Upper lobe of left lung (tissue), 6 donors: ENCODE measurements around the gene DMD. TPM values are rescaled to one million over a fixed set of nuclear protein-coding genes. Genes with fewer than 3 reads are reported as not detected.

Experiments
- ATAC-seq, 2 donors: fragments of 200-7000 bp; cut with Tn5 transposase; one replicate each; pipeline ENCODE4 v1.9.1; 2022; ENCODE audit warnings: mild to moderate bottlenecking in 2 of 2, moderate library complexity in 2 of 2; ENCODE audit not compliant: low FRiP score in 2 of 2
- DNase-seq, 2 donors: peaks; one replicate each; pipeline ENCODE4 v3.0.0-alpha.2; 2019 to 2020
- H3K27ac ChIP-seq, 4 donors: fragments of 200-600 bp; sonication (generic); one replicate each; pipeline ENCODE4 v1.5.1; 2016 to 2019
- H3K27me3 ChIP-seq, 4 donors: fragments of 200-600 bp; sonication (generic); one replicate each; pipeline ENCODE4 v1.5.1; 2017 to 2019
- H3K36me3 ChIP-seq, 4 donors: fragments of 200-600 bp; sonication (generic); one replicate each; pipeline ENCODE4 v1.5.1; 2016 to 2019
- H3K4me1 ChIP-seq, 4 donors: fragments of 200-600 bp; sonication (generic); one replicate each; pipeline ENCODE4 v1.5.1; 2018 to 2019
- H3K4me3 ChIP-seq, 4 donors: fragments of 200-600 bp; sonication (generic); one replicate each; pipeline ENCODE4 v1.5.1; 2017 to 2019; ENCODE audit warnings: mild to moderate bottlenecking in 2 of 4, moderate library complexity in 1 of 4
- H3K9me3 ChIP-seq, 4 donors: fragments of 200-600 bp; sonication (generic); one replicate each; pipeline ENCODE4 v1.5.1; 2018 to 2019
- EP300 ChIP-seq, 4 donors: sonication (generic); formaldehyde crosslinking; IDR thresholded peaks; one replicate each; pipeline ENCODE4 v1.5.1; 2017; ENCODE audit warnings: antibody characterized with exemption in 4 of 4, control low read depth in 2 of 4
- POLR2A ChIP-seq, 4 donors: fragments of 450-650 bp; IDR thresholded peaks; one replicate each; pipeline ENCODE4 v1.5.1; 2016 to 2017; ENCODE audit warnings: antibody characterized with exemption in 4 of 4, mild to moderate bottlenecking in 2 of 4
- POLR2AphosphoS5 ChIP-seq, 2 donors: sonication (generic); formaldehyde crosslinking; IDR thresholded peaks; one replicate each; pipeline ENCODE4 v1.5.1; 2017; ENCODE audit warnings: antibody characterized with exemption in 2 of 2
- WGBS, 2 donors: methylation state at CpG; one replicate each; pipeline ENCODE4 v1.1.5; 2017 to 2018; 5-methylcytosine and 5-hydroxymethylcytosine counted together
- total RNA-seq, 6 donors: library from RNA; depleted of rRNA in 4 of 6; stranded (reverse); fragments of >200 nt in 4 of 6; gene quantifications; one replicate each; pipeline versions ENCODE4 v1.1.0 to v1.2.1, GENCODE V29; 2016 to 2021
- TF ChIP-seq, protein P1 (sequence below), 6 experiments: fragments of 450-650 bp in 4 of 6; fragments of 200-600 bp in 2 of 6; sonication (generic) in 2 of 6; IDR thresholded peaks; one replicate each; pipeline ENCODE4 v1.5.1; 2016 to 2019; ENCODE audit warnings: antibody characterized with exemption in 6 of 6
- donor health status: DM: no; HTN: no; CAD: no; lungs with moderate emphysema.
- donor health status: DM: no; HTN: yes; CAD: no; lungs with severe emphysema.

DMD gene
- total RNA-seq, 6 donors from 2014 or later = 12.5 to 37.0 (median 24.0) TPM

DNA sequence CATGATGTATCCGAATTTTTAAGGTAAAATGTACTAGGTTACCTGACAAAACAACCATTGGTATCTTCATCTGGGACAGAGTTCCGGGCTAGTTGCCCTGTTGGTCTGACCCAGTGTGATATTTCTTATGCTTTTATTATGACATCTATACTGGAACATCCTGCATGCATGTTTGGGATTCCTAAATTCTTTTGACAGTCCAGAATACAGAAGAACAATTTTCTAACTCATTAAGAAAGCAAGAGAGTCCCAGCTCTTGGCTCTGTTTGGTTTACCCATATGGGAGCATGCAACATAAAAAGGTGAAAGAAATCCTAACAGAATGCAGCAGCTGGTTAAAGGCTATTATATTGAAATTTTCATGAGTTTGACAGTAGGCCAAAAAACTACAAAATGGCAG lies 1891.8 kb downstream of the DMD start:
- H3K4me3 ChIP-seq = no peak overlapping the region
- no peaks in the 10 kb centered on the region for H3K27me3 ChIP-seq
- H3K36me3 ChIP-seq = no peaks in the 10 kb centered on the region
- no peak for ATAC-seq
- no peak for DNase-seq
- no peaks in the 10 kb centered on the region for H3K9me3 ChIP-seq
- TF ChIP-seq, protein P1, sequence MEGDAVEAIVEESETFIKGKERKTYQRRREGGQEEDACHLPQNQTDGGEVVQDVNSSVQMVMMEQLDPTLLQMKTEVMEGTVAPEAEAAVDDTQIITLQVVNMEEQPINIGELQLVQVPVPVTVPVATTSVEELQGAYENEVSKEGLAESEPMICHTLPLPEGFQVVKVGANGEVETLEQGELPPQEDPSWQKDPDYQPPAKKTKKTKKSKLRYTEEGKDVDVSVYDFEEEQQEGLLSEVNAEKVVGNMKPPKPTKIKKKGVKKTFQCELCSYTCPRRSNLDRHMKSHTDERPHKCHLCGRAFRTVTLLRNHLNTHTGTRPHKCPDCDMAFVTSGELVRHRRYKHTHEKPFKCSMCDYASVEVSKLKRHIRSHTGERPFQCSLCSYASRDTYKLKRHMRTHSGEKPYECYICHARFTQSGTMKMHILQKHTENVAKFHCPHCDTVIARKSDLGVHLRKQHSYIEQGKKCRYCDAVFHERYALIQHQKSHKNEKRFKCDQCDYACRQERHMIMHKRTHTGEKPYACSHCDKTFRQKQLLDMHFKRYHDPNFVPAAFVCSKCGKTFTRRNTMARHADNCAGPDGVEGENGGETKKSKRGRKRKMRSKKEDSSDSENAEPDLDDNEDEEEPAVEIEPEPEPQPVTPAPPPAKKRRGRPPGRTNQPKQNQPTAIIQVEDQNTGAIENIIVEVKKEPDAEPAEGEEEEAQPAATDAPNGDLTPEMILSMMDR (IDR thresholded peaks at IDR 0.05) = no peak
- TF ChIP-seq POLR2A (IDR thresholded peaks at IDR 0.05) = no peak
- no peak for TF ChIP-seq POLR2AphosphoS5 (IDR thresholded peaks at IDR 0.05)
- no peak for TF ChIP-seq EP300 (IDR thresholded peaks at IDR 0.05)
- WGBS, 2 donors = 61 to 72% methylated on average over 2 of the region's 2 CpGs
- no peak overlapping the region for H3K27ac ChIP-seq
- H3K4me1 ChIP-seq = no peaks in the 10 kb centered on the region

DNA sequence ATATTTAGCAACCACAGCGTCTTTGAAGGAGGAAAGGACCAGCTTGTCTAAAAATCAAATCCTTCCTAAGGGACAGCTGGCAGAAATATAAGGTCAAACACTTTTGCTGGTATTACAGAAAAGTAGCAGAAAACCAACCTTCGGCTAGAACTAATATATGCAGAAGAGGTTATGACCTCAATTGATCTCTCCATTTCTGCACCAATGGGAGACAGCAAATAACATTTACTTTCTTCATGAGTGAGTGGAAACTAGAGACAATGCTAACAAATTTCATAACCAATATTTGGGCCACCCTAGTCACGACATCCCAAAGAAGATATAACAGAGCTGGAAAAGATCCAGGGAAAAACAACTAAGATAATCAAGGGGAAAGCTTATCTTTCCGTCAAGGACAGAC lies 1892.5 kb downstream of the DMD start:
- TF ChIP-seq POLR2AphosphoS5 (IDR thresholded peaks at IDR 0.05) = no peak
- TF ChIP-seq, protein P1 (IDR thresholded peaks at IDR 0.05) = no peak
- no peak for TF ChIP-seq EP300 (IDR thresholded peaks at IDR 0.05)
- TF ChIP-seq POLR2A (IDR thresholded peaks at IDR 0.05) = no peak
- ATAC-seq (no peak), DNase-seq (no peak)
- no peaks in the 10 kb centered on the region for H3K27me3 ChIP-seq
- no peaks in the 10 kb centered on the region for H3K36me3 ChIP-seq
- H3K4me3 ChIP-seq = no peak overlapping the region
- H3K4me1 ChIP-seq = no peaks in the 10 kb centered on the region
- WGBS, 2 donors = 69 to 70% methylated on average over 4 of the region's 4 CpGs
- H3K9me3 ChIP-seq = no peaks in the 10 kb centered on the region
- H3K27ac ChIP-seq = no peak overlapping the region

DNA sequence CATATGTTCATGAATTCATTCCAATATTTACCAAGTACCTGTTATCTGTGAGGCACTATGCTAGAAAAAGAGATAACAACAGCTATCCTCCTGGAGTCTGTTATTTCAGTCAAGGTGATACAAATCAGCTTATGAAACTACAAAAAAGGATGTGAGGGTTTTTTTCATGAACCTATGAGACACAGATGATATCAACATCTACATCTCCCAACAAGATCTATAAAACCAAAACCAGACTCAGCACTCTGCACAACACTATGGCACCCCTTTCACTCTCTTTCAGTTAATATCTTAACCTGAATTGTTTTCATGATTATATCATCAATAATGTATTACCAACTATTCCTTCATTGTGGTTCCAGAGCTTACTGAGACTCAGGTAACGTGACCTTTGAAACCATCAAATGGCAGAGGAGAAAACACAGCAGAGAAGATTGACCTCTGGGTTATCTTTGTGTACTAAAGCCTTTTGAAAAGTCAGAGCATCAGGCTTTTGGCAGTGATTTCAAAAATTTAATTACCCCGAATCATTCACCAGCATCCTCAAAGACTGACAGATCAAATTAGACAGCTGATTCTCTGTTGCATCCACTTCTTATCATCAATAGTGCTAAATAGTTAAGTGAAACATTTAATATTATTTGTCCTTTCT lies 1894.9 kb downstream of the DMD start:
- no peak for DNase-seq
- Histone ChIP-seq H3K36me3 (no peaks in the 10 kb centered on the region), H3K4me3 (no peak overlapping the region), H3K27ac (no peak overlapping the region), H3K9me3 (no peaks in the 10 kb centered on the region), H3K4me1 (no peaks in the 10 kb centered on the region), H3K27me3 (no peaks in the 10 kb centered on the region)
- TF ChIP-seq POLR2A (IDR thresholded peaks at IDR 0.05) (no peak), POLR2AphosphoS5 (IDR thresholded peaks at IDR 0.05) (no peak), EP300 (IDR thresholded peaks at IDR 0.05) (no peak)
- TF ChIP-seq, protein P1 (IDR thresholded peaks at IDR 0.05) = no peak
- no peak for ATAC-seq
- WGBS, 2 donors = 75 to 78% methylated on average over 2 of the region's 2 CpGs

DNA sequence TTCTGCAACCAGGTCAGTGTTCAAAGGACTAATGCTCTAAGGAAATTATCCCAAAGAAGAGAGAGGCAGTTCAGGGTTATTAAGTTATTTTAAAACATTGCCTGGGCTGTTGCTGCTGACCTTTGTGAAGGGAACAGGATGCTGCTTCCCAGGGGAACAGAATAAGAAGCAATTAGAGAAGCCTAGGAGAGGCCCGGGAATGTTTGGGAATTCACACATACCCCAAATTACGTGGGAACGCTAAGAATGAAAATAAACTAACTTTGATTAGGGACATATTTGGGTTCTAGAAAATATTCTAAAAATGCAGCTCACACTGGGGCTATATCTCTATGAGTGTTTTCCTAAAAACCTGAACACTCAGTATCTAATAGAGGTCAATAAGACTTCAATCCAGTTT lies 1896.4 kb downstream of the DMD start:
- Histone ChIP-seq H3K4me1 (no peaks in the 10 kb centered on the region), H3K27ac (no peak overlapping the region), H3K36me3 (no peaks in the 10 kb centered on the region), H3K4me3 (no peak overlapping the region), H3K27me3 (no peaks in the 10 kb centered on the region), H3K9me3 (no peaks in the 10 kb centered on the region)
- no peak for TF ChIP-seq POLR2A (IDR thresholded peaks at IDR 0.05)
- no peak for TF ChIP-seq EP300 (IDR thresholded peaks at IDR 0.05)
- TF ChIP-seq, protein P1 (IDR thresholded peaks at IDR 0.05) = no peak
- TF ChIP-seq POLR2AphosphoS5 (IDR thresholded peaks at IDR 0.05) = no peak
- ATAC-seq = no peak
- WGBS, 2 donors = 47 to 61% methylated on average over 3 of the region's 3 CpGs
- DNase-seq = no peak

DNA sequence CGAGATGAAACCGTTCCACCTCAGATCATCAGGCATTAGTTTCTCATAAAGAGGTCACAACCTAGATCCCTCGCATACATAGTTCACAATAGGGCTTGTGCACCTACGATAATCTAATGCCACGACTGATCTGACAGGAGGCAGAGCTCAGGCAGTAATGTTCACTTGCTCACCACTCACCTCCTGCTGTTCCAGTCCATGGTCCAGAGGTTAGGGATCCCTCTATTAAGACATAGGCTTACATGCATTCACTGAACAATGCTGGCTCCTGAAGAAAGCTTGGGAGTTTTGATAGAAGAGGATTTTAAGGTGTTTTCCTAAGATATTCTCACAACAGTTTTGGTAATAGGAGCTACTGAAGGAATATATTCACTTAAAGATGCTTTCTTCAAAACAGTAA lies 1903.4 kb downstream of the DMD start:
- H3K4me1 ChIP-seq = no peaks in the 10 kb centered on the region
- ATAC-seq (no peak), DNase-seq (no peak)
- no peak overlapping the region for H3K27ac ChIP-seq
- no peak overlapping the region for H3K4me3 ChIP-seq
- no peaks in the 10 kb centered on the region for H3K9me3 ChIP-seq
- no peaks in the 10 kb centered on the region for H3K36me3 ChIP-seq
- TF ChIP-seq, protein P1 (IDR thresholded peaks at IDR 0.05) = no peak
- TF ChIP-seq EP300 (IDR thresholded peaks at IDR 0.05) = no peak
- TF ChIP-seq POLR2A (IDR thresholded peaks at IDR 0.05) = no peak
- TF ChIP-seq POLR2AphosphoS5 (IDR thresholded peaks at IDR 0.05) = no peak
- no peaks in the 10 kb centered on the region for H3K27me3 ChIP-seq
- WGBS, 2 donors = 77 to 91% methylated on average over 3 to 5 of the region's 5 CpGs
